Stimulated activated CD8-positive, alpha-beta memory T cell treated with anti-CD3 and anti-CD28 coated beads, Interleukin-7, amount 100 ng/mL, for 48 hours (primary cell): Measurements from ENCODE around the gene SPTLC3.

Source experiments
- DNase-seq, 2 donors: peaks; one replicate each; pipeline ENCODE4 v3.0.0-alpha.2; 2020; ENCODE audit warnings: low read depth in 1 of 2; ENCODE audit errors: extremely low read depth in 1 of 2

The SPTLC3 gene

DNA sequence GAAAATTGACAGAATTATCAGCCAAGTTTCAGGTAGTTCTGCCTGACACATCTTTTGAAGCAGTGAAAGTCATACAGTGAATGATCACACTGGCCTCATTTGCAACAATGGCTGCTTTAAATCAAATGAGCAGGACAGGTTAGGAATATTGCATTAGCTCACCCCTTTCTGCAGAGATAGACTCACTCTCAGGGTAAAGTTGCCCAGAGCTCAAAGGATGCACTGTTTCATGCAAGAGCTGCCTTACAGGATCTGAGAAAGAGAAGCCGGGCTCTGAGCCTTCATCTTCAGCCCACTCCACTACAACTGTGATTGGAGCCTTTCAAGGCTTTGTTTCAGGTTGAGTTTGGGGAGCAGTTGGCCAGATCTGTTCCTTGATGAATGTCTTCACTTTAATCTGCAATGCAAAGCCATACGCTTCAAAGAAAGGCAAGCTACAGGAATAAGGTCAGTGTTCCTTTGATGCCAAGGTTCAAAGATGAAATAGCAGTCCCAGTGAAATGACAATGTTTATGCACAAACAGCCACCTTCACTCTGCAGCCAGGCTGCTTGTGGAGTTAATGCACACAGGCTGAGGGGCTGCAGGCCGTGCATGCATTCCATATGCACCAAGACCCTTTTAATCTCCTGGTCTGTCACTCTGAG lies 121.4 kb downstream of the SPTLC3 start:
- no peak for DNase-seq

DNA sequence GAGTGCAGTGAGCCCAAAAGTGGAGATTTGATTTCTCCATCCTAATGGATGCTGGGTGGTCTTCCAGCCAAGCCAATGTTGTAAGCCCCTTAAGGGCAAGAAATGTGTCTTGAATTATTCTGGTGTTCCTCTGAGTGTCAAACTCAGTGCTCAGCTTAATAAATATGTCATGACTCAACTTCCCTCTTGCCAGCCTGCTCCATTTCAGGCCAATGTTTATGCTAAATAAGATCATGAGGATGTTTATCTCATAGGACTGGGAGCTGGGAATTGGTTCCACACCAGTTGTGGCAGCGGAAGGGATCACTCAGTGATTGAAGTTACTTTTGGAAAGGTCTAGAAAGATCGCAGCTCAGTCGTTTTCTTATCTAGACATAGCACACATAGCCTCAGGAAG lies 121.9 kb downstream of the SPTLC3 start:
- DNase-seq, result no peak

GRCh38 chr20:13131688-13132087 lies 122.9 kb downstream of the SPTLC3 start:
- DNase-seq, result no peak

DNA sequence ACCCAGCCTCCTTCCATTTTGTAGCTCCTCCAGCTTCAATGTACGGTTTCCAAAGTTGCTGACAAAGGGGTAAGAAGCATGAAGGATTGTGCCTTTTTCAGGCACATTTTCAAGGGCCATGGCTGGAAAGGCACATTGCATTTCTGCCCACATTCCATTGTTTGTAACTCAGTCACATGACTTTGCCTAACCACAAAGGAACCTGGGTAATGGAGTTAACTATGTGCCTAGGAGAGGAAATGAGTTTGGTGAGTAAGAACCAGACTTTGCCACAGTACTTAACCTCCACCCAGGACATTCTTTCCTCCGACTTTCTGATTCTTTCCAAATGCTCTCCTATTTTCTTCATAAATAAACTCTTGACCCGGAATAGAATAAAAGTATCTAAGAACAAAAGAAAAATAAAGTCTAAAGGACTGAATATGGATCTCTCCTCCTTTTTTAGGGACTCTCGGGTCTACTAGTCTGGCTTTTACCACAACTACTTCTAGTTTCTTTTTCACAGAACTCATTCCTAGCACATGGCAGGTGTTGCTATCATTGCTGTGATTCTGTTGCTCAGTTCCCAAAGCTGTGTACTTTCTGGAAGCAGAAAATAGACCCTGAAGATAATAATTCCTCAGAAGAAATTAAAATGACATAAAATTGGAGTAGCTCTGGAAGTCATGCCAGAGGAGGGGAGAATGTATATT lies 130.8 kb downstream of the SPTLC3 start:
- DNase-seq, result no peak

DNA sequence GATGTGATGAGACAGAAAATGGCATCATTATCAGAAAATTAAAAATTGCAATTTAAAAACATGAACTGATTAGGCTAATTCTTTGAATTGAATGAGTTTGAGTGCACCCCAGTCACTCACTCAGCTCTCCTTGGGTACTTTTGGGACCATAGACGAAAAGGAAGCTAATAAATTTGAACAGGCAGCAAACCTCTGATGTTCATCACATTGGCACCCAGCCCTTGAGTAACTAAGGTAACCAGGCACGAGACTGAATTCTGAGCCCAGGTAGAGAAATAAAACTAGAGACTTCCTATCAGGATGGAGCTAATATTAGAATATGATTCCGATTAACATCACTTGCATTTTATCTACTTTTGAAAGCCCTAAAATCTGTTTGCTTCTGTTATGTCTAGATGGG lies 131.4 kb downstream of the SPTLC3 start:
- DNase-seq, result no peak

DNA sequence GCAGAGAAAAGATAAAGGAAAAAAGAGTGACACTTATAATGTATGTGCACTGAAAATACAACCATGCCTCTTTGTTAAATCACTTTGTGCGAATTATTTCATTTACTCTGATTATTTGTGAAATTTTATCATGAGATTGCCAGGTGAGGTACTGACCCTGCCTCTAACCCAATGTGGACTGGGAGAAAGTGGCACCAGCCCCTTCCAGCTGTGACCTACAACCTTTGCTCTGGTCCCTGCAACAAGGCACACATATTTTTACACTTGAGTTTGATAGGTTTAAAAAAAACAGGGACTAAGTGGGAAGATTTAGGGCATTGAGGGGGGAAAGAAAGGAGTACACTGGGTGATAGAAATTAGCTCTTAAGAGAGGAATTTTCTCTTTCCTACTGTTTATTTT lies 132.0 kb downstream of the SPTLC3 start:
- no peak for DNase-seq

- DNase-seq, result no peak
Measured at GRCh38 chr20:13141546-13141945, 132.8 kb downstream of the SPTLC3 start.

- DNase-seq, result no peak
Measured at GRCh38 chr20:13142143-13142542, 133.4 kb downstream of the SPTLC3 start.

- no peak for DNase-seq
Measured at GRCh38 chr20:13147071-13147963, 138.5 kb downstream of the SPTLC3 start.

DNA sequence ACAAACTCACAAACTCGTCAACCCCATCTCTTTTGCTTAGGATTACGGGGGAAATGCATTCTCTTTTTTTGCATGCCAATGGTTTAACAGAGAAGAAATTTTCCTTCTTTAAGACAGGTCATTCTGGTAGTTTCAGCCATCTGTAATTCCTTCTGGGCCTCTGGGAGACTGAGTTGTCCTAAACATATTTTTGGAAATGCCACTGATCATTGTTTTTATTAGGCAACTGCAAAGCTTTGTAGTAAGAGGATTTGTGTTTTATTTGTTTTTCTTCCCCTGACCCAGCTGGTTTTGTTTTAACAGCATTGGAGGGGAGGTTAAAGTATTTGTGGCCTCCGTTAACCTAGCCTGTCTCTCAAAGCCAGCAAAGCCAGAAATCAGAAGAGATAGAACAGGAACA lies 139.2 kb downstream of the SPTLC3 start:
- DNase-seq, result no peak

DNA sequence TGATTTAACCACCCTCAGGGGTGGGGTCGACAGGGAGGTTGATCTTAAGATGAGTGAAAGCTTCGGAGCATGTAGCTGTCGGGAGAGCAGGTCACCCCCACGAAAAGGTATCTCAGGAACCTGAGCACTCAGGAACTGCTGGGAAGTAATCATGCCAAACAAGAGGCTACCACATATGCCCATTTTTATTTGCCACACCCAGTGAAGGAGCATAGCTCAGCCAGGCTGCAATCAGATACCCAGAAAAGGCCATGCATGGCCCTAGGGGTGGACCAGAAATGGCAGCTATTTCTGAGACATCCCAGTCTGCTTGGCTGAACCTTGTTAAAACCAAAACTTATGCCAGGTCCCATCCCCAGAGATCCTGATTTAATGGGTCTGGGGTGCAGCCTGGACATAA lies 139.6 kb downstream of the SPTLC3 start:
- no peak for DNase-seq

DNA sequence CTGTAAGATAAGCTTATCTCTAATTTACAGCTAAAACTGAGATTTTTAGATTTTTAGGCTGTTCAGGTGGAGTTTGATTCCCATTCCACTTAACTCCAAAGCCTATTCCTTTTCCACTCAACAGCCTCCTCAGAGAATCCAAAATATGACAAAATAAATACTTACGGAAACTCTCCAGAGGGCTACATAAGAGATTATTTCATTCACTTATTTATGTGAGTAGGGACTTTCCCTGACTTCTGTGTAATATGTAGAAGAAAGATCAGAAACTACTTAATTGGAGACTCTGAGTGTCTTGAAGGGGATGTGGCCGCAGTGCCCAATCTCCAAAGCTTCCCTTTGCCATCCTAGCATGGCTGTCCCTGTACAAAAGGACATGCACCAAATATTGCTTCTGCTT lies 140.2 kb downstream of the SPTLC3 start:
- no peak for DNase-seq

DNA sequence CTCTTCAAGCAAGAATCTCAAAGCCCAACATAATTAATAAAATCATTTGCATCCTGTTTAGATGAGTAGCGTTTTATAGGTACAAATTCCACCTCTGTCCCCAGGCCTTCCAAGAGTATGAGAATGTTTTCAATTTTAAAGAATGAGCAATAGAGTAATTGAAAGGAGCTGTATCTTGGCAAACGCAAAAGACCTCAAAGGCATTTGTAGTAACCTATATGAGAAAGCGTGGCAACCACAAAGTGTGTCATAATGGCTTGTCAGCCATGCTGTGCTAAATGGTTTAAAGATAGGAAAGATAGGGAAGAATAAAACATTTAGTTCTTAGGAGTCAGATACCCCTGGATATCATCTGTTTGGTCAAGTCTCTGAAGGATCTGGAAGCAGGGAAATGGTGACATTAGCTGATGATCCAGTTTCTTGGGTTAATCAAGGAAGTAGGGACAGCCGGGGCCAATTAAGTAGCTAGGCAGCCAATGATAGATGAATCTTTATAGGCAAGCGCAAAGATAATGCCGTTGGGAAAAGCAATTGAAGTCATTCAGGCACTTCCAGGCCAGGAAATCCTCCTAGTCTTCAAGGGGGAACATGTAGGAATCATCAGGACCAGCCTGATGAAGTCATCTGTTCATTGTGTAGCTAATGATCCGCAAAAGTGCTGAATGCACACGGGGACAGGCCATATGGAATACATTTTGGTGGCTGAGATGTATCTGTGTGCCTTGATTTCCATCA lies 140.8 kb downstream of the SPTLC3 start:
- no peak for DNase-seq

DNA sequence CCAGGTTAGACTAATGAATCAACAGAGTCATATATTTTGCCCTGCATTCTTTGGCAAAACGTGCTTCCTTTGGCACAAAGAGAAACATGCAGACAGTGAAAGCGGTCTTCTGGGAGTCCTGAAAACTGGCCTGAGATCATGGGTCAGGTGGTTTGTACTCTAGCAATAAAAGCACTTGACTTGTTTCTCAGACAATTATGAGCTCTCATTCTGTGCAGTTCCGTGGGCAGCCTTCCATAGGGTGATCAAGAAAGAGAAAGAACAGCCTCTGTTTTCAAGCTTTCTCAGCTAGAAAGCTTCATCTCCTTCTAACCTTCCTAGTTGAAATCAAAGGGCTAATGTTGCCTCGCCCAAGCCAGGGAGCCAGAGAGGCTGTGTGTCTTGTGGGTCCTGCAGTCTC lies 149.6 kb downstream of the SPTLC3 start:
- DNase-seq, result no peak

DNA sequence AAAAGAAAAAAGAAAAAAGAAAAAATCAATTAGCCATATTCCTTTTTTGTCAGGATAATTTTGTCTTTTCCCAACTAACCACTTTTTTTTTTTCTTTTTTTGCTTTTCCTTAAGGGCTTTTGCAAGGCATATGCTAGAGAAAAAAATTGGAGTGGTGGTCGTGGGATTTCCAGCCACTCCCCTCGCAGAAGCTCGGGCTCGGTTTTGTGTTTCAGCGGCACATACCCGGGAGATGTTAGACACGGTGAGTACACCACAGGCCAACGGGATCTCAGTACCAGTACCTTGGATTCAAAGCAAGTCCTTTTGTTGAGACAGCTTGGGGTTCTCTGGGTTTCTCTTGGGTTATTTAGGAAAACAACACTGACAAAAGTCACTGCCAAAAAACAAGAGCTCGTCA lies 151.1 kb downstream of the SPTLC3 start:
- DNase-seq, result no peak

DNA sequence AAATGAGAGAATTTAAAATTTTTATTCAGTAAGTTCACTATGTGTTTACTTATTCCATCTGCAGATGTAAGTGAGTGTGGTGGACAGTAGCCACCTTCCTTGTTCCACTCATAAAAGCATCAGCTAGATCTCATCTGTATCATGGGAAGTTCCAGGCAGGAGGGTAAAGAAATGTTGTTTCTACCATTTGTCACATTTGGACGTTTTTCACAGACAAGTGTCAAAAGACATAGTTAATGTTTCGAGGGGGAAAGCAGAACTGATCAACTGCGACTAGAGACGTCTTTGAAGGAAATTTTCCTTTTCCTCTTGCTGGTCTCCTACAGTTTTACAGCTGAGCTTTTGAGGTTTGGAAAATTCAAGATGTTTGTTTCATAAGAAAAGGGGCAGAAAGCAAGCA lies 156.4 kb downstream of the SPTLC3 start:
- no peak for DNase-seq

- no peak for DNase-seq
Measured at GRCh38 chr20:13166011-13166410, 157.2 kb downstream of the SPTLC3 start.

GRCh38 chr20:13166437-13166836 lies 157.7 kb downstream of the SPTLC3 start:
- DNase-seq, result no peak

GRCh38 chr20:13169086-13169485 lies 160.3 kb downstream of the SPTLC3 start:
- DNase-seq, result no peak

- no peak for DNase-seq
Measured at GRCh38 chr20:13170771-13171170, 162.0 kb downstream of the SPTLC3 start.

GRCh38 chr20:13173201-13173600 lies 164.4 kb downstream of the SPTLC3 start:
- no peak for DNase-seq
